HepG2 (cell line): Measurements from ENCODE around the gene ASB3. TPM values are rescaled to one million over a fixed set of nuclear protein-coding genes. Genes with fewer than 3 reads are reported as not detected.

Experiments
- FOXJ3 ChIP-seq: sonication (generic); formaldehyde crosslinking; IDR thresholded peaks from 2 replicates; pipeline ENCODE4 v1.4.0; 2020; ENCODE audit warnings: missing genetic modification reagents, mild to moderate bottlenecking, borderline replicate concordance
- MATR3 ChIP-seq: sonication (generic); formaldehyde crosslinking; IDR thresholded peaks from 2 replicates; pipeline ENCODE4 v1.4.0; 2020; ENCODE audit warnings: missing genetic modification reagents
- SATB2 ChIP-seq: sonication (generic); formaldehyde crosslinking; IDR thresholded peaks from 2 replicates; pipeline ENCODE4 v1.5.0; 2020; ENCODE audit warnings: missing genetic modification reagents
- TERF1 ChIP-seq: sonication (generic); formaldehyde crosslinking; IDR thresholded peaks from 2 replicates; pipeline ENCODE4 v1.8.0; 2022; ENCODE audit warnings: mild to moderate bottlenecking, missing genetic modification reagents, moderate library complexity
- TFE3 ChIP-seq: IDR thresholded peaks from 2 replicates; pipeline ENCODE4 v1.6.1; 2016
- ZBTB2 ChIP-seq: sonication (generic); formaldehyde crosslinking; IDR thresholded peaks from 2 replicates; pipeline ENCODE4 v1.8.0; 2022; ENCODE audit warnings: low read depth, missing genetic modification reagents
- ZBTB4 ChIP-seq: sonication (generic); formaldehyde crosslinking; IDR thresholded peaks from 2 replicates; pipeline ENCODE4 v1.4.0; 2020; ENCODE audit warnings: missing genetic modification reagents, mild to moderate bottlenecking, borderline replicate concordance
- ZGPAT ChIP-seq: IDR thresholded peaks from 2 replicates; pipeline ENCODE4 v1.6.1; 2016; ENCODE audit warnings: mild to moderate bottlenecking
- ZNF414 ChIP-seq: sonication (generic); formaldehyde crosslinking; IDR thresholded peaks from 2 replicates; pipeline ENCODE4 v1.5.0; 2020; ENCODE audit warnings: missing genetic modification reagents
- ZNF468 ChIP-seq: sonication (generic); formaldehyde crosslinking; IDR thresholded peaks from 2 replicates; pipeline ENCODE4 v1.8.0; 2022; ENCODE audit warnings: mild to moderate bottlenecking, moderate library complexity, missing genetic modification reagents
- polyA plus RNA-seq, 8 experiments: library from polyadenylated mRNA; depleted of rRNA in 3 of 8; stranded (reverse) in 7 of 8; unstranded in 1 of 8; fragments of >200 nt; fragmentation: Illumina TruSeq in 4 of 8; extraction: Trizol in 4 of 8; gene quantifications; 2 replicates each; pipeline versions ENCODE4 v1.2.1 to v1.2.3, GENCODE V29; 2011 to 2016; ENCODE audit warnings: low read depth in 4 of 8, missing spikeins in 1 of 8, mixed read lengths in 1 of 8; ENCODE audit not compliant: insufficient read depth in 1 of 8
- total RNA-seq, 5 experiments: library from RNA; depleted of rRNA; stranded (reverse); fragments of >200 nt; fragmentation: Illumina TruSeq; extraction: Trizol; gene quantifications; 2 replicates each; pipeline ENCODE4 v1.2.3, GENCODE V29; 2016; ENCODE audit warnings: low read depth in 1 of 5
- TF ChIP-seq, protein P1 (sequence below): IDR thresholded peaks from 2 replicates; pipeline ENCODE4 v1.6.1; 2018; ENCODE audit warnings: missing genetic modification reagents
- TF ChIP-seq, protein P2 (sequence below): sonication (generic); formaldehyde crosslinking; IDR thresholded peaks from 2 replicates; pipeline ENCODE4 v1.8.0; 2022; ENCODE audit warnings: missing genetic modification reagents, low read depth, mild to moderate bottlenecking, borderline replicate concordance
- TF ChIP-seq, protein P3 (sequence below): sonication (generic); formaldehyde crosslinking; IDR thresholded peaks from 2 replicates; pipeline ENCODE4 v1.5.0; 2020; ENCODE audit warnings: missing genetic modification reagents

Gene ASB3
- total and polyA plus RNA-seq, 2 of the 13 experiments (the other 11 are each of a cell fraction or from before 2014, with no cell fraction given): 40.1 to 41.8 TPM

DNA sequence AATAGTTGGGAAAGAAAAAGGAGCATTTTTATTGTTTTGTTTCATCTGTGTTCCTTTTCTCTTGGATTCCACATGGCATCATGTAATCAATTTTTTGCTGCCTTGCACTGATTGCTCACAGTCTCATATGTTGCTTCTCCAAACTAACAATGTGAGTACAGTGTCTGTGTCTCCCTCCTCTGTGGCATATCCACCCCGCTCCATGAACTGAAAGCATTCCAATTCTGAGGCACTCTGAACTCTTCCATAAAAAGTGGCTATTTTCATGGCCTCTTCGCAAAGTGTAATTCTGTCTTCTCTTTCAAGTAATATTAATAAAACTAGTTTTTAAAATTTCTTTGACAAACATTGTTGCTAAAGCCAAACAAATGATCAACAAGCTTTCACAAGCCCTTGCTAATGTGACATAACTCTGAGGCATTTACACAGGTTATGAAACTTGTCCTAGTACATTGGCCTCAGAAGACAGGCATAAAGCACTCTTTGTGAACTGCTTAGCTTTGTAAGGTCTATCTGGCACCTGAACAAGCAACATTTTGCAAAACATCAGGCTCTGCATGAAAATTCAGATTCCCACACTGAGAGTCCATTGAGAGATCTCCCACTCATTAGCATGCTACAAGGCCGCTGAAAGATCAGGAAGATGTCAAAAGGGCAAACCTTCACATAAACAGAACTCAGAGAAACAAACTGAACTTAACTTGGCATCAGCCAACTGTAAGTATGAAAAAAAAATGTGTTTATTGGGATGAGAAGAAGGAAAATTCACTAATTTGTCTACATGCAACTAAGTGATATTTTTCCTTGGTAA lies 40.0 kb upstream of the ASB3 start (continued):
- TF ChIP-seq ZNF414 (CRISPR knock-in tag) (no peak), TFE3 (peak; percentile 52; the same call in 1 of the 2 replicates), ZGPAT (CRISPR knock-in tag) (peak; percentile 99), TERF1 (CRISPR knock-in tag) (no peak), MATR3 (CRISPR knock-in tag) (no peak), ZNF468 (CRISPR knock-in tag) (peak; percentile 39; the same call in 1 of the 2 replicates), ZBTB4 (CRISPR knock-in tag) (no peak), FOXJ3 (CRISPR knock-in tag) (peak; percentile 100), ZBTB2 (CRISPR knock-in tag) (no peak), SATB2 (CRISPR knock-in tag) (peak; percentile 90)
- TF ChIP-seq, protein P1, sequence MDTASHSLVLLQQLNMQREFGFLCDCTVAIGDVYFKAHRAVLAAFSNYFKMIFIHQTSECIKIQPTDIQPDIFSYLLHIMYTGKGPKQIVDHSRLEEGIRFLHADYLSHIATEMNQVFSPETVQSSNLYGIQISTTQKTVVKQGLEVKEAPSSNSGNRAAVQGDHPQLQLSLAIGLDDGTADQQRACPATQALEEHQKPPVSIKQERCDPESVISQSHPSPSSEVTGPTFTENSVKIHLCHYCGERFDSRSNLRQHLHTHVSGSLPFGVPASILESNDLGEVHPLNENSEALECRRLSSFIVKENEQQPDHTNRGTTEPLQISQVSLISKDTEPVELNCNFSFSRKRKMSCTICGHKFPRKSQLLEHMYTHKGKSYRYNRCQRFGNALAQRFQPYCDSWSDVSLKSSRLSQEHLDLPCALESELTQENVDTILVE (CRISPR knock-in tag): peak; percentile 97
- TF ChIP-seq, protein P2, sequence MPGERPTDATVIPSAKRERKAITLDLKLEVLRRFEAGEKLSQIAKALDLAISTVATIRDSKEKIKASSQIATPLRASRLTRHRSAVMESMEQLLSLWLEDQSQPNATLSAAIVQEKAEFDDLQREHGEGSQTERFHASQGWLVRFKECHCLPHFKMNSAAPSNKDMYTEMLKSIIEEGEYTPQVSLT (CRISPR knock-in tag): no peak
- TF ChIP-seq, protein P3, sequence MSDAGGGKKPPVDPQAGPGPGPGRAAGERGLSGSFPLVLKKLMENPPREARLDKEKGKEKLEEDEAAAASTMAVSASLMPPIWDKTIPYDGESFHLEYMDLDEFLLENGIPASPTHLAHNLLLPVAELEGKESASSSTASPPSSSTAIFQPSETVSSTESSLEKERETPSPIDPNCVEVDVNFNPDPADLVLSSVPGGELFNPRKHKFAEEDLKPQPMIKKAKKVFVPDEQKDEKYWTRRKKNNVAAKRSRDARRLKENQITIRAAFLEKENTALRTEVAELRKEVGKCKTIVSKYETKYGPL (CRISPR knock-in tag): peak; percentile 96
